Mucosa of rectum (tissue), 2 donors: ENCODE measurements around the gene ATPAF2.

Experiments used
- H3K27ac ChIP-seq, 2 donors: one replicate each; pipeline ENCODE4 v1.7.0; 2013; ENCODE audit warnings: inconsistent platforms in 2 of 2, low read depth in 2 of 2, low read length in 2 of 2
- H3K27me3 ChIP-seq, 2 donors: one replicate each; pipeline ENCODE4 v1.7.0; 2013; ENCODE audit warnings: low read length in 2 of 2; ENCODE audit not compliant: control insufficient read depth in 2 of 2, insufficient read depth in 2 of 2
- H3K36me3 ChIP-seq, 2 donors: one replicate each; pipeline ENCODE4 v1.7.0; 2013; ENCODE audit warnings: low read length in 2 of 2; ENCODE audit not compliant: control insufficient read depth in 2 of 2, insufficient read depth in 2 of 2
- H3K4me1 ChIP-seq, 2 donors: one replicate each; pipeline ENCODE4 v1.7.0; 2013; ENCODE audit warnings: low read length in 2 of 2, mild to moderate bottlenecking in 1 of 2; ENCODE audit not compliant: control insufficient read depth in 2 of 2, insufficient read depth in 2 of 2
- H3K4me3 ChIP-seq, 2 donors: one replicate each; pipeline ENCODE4 v1.7.0; 2013; ENCODE audit warnings: low read length in 2 of 2
- H3K9ac ChIP-seq, 2 donors: one replicate each; pipeline ENCODE4 v1.7.0; 2013; ENCODE audit warnings: low read length in 2 of 2, low read depth in 1 of 2, mild to moderate bottlenecking in 1 of 2
- H3K9me3 ChIP-seq, 2 donors: one replicate each; pipeline ENCODE4 v1.7.0; 2013; ENCODE audit warnings: low read length in 2 of 2; ENCODE audit not compliant: control insufficient read depth in 2 of 2
- donor health status: healthy.
- donor health status: Normal muscosa, but diverticular disease.

The ATPAF2 gene

DNA sequence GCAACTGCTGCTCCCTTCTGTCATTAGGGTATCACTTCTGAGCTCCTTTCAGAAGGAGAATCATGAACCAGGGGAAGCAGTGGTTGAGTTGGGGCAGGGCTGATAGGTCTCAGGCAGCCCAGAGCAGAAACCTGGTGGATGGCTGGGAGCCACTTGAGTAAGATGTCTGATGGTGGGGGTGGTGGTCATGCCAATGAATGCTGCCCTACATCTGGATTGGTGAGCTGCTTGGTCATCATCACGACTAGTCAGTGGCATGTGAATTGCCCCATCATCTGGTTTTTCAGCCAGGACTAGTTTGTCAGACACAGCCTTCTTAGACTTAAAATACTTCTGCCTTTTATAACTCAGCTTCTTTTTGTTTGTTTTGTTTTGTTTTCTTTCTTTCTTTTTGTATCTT lies 2.8 kb upstream of the ATPAF2 start:
- H3K4me3 ChIP-seq: no peak overlapping the region
- H3K4me1 ChIP-seq: peaks cover 21% of the 10 kb centered on the region in 2 donors
- H3K27ac ChIP-seq: no peak overlapping the region

GRCh38 chr17:18040261-18040858 lies 1.4 kb upstream of the ATPAF2 start:
- peaks cover 21% of the 10 kb centered on the region in 2 donors for H3K4me1 ChIP-seq
- no peak overlapping the region for H3K27ac ChIP-seq

More for the DNA sequence above, 2.8 kb upstream of the ATPAF2 start:
- Histone ChIP-seq H3K36me3 (peaks cover 0 to 3% of the 10 kb centered on the region in 2 donors), H3K27me3 (no peaks in the 10 kb centered on the region), H3K9me3 (no peaks in the 10 kb centered on the region), H3K9ac (no peak overlapping the region)

DNA sequence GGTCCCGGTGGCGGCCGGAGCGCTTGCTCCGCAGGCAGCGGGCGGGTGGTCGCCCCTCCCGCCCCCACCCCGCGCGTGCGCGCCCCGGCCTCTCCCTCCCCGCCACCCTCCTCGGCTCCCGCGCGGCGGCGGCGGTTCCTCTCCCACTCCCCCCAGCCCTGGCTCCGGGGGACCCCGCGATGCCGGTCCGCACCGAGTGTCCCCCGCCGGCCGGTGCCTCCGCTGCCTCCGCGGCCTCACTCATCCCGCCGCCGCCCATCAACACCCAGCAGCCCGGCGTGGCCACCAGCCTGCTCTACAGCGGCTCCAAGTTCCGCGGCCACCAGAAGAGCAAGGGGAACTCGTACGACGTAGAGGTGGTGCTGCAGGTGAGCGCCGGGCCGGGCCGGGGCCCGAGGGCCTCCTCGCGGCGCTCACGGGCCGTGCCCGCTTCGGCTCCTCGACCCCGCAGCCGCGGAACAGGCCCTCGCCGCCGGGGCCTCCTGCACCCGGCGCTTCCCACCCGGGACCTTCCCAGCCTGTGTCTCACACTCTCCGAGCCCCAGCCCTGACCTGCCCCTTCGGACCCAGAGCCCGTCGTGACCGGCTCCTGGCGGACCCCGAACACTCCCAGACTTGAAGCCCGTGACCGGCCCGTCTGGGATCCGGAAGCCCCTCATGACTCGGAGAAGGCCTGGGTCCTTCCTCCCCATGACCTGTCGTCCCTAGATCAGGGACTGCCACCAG lies 730 bp upstream of the ATPAF2 start:
- H3K9me3 ChIP-seq: no peaks in the 10 kb centered on the region
- H3K27me3 ChIP-seq: no peaks in the 10 kb centered on the region
- H3K36me3 ChIP-seq: no peaks in the 10 kb centered on the region
- peak overlapping the region; percentile 78 for H3K9ac ChIP-seq
- H3K27ac ChIP-seq: peak overlapping the region; percentile 62 to 77
- H3K4me3 ChIP-seq: peak overlapping the region; percentile 90 to 94
- peaks cover 21% of the 10 kb centered on the region in 2 donors for H3K4me1 ChIP-seq

More at GRCh38 chr17:18040261-18040858, 1.4 kb upstream of the ATPAF2 start:
- peaks cover 0 to 3% of the 10 kb centered on the region in 2 donors for H3K36me3 ChIP-seq
- no peaks in the 10 kb centered on the region for H3K27me3 ChIP-seq
- peak overlapping the region; percentile 90 to 94 for H3K4me3 ChIP-seq
- H3K9ac ChIP-seq: peak overlapping the region; percentile 78
- H3K9me3 ChIP-seq: no peaks in the 10 kb centered on the region

GRCh38 chr17:18038149-18038850 lies 668 bp downstream of the ATPAF2 start:
- Histone ChIP-seq H3K4me1 (peaks cover 21% of the 10 kb centered on the region in 2 donors), H3K27me3 (no peaks in the 10 kb centered on the region)

GRCh38 chr17:18037486-18037885 lies 1.5 kb downstream of the ATPAF2 start:
- Histone ChIP-seq H3K27me3 (no peaks in the 10 kb centered on the region), H3K9me3 (no peaks in the 10 kb centered on the region), H3K27ac (no peak overlapping the region), H3K36me3 (no peaks in the 10 kb centered on the region), H3K4me3 (no peak overlapping the region), H3K4me1 (peaks cover 21% of the 10 kb centered on the region in 2 donors), H3K9ac (no peak overlapping the region)

More at GRCh38 chr17:18038149-18038850, 668 bp downstream of the ATPAF2 start:
- Histone ChIP-seq H3K9me3 (no peaks in the 10 kb centered on the region), H3K36me3 (no peaks in the 10 kb centered on the region), H3K9ac (peak overlapping the region; percentile 82 to 91), H3K4me3 (peak overlapping the region; percentile 90 to 94), H3K27ac (peak overlapping the region; percentile 32 to 58)

DNA sequence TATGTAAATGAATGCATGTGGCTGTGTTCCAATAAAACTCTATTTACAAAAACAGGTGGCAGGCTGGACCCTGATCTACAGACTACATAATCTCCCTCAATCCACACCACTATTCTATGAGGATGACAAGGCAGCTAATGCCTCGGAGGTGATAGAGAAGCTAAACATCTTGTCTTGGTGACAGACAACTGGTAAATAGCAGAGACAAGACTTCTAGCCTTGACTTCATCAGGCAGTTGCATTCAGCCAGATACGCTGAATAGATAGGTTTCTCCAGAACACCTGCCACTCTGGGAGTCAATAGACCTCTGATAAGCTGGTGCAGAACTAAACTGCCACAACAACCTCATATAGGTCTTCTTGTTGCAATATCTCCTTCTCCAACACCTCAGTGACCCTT lies 3.3 kb downstream of the ATPAF2 start:
- H3K36me3 ChIP-seq: no peaks in the 10 kb centered on the region
- peaks cover 18% of the 10 kb centered on the region in 2 donors for H3K4me1 ChIP-seq
- no peak overlapping the region for H3K4me3 ChIP-seq
- no peaks in the 10 kb centered on the region for H3K27me3 ChIP-seq
- no peak overlapping the region for H3K9ac ChIP-seq
- no peak overlapping the region for H3K27ac ChIP-seq
- no peaks in the 10 kb centered on the region for H3K9me3 ChIP-seq

DNA sequence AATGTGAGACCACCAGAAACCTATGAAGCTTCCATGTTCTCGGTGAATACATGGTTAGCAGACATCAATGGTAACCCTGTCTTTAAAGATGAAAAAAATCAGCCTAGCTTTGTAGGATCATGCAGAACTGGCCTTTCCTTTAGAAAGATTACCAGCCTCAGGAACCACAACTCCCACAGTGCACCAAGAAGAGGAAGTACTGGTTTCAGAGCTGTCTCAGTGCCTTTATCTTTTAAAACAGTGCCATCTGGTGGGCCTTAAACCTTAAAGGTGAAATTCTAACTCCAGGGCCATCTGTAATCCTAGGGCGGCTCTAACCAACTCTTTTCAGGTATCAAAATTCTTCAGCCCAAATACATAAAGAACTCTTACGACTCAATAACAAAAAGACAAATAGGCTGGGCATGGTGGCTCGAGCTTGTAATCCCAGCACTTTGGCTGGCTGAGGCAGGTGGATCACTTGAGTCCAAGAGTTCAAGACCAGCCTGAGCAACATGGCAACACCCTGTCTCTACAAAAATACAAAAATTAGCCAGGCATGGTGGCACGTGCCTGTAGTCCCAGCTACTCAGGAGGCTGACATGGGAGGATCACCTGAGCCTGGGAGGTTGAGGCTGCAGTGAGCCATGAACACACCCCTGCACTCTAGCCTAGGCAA lies 5.4 kb downstream of the ATPAF2 start:
- Histone ChIP-seq H3K9me3 (no peaks in the 10 kb centered on the region), H3K36me3 (no peaks in the 10 kb centered on the region), H3K4me3 (no peak overlapping the region), H3K27ac (no peak overlapping the region), H3K27me3 (no peaks in the 10 kb centered on the region), H3K4me1 (peaks cover 10 to 11% of the 10 kb centered on the region in 2 donors), H3K9ac (no peak overlapping the region)

- H3K27me3 ChIP-seq: no peaks in the 10 kb centered on the region
- no peak overlapping the region for H3K9ac ChIP-seq
- H3K36me3 ChIP-seq: peaks cover 8 to 11% of the 10 kb centered on the region in 2 donors
- H3K4me3 ChIP-seq: no peak overlapping the region
- H3K4me1 ChIP-seq: no peaks in the 10 kb centered on the region
- no peaks in the 10 kb centered on the region for H3K9me3 ChIP-seq
- H3K27ac ChIP-seq: no peak overlapping the region
Measured at GRCh38 chr17:18031955-18032354, 7.0 kb downstream of the ATPAF2 start.

DNA sequence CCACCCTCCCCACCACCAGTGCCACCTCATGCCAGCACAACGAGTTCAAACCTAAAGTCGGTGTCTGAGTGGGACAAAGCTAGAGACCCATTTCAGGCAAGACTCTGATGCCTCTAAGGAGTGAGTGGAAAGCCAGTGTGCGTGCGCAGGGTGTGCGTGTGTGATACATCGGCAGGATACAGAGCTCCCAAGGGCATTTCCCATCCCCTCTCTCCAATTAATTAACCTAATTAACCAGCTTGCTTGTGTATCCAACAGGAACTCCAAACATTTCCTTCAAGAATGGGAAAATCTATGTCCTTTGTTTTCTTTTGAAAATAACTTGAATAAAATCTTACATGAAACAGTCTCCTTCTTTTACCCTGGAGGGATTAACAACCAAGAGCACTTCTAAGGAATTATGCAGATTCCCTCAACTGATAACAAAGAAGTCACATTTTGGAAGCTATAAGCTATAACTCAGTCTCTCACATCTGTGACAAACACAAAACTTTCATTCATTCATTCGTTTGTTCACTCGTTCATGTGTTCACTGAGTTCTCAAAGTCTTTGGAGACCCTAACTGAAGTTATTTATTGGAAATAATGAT lies 9.9 kb downstream of the ATPAF2 start:
- H3K27ac ChIP-seq: no peak overlapping the region
- no peaks in the 10 kb centered on the region for H3K27me3 ChIP-seq
- no peak overlapping the region for H3K9ac ChIP-seq
- no peaks in the 10 kb centered on the region for H3K4me1 ChIP-seq
- H3K36me3 ChIP-seq: peaks cover 14 to 28% of the 10 kb centered on the region in 2 donors
- H3K4me3 ChIP-seq: no peak overlapping the region
- H3K9me3 ChIP-seq: no peaks in the 10 kb centered on the region
